ENCODE results near the gene UNC13D.
A peak's percentile ranks its signal among the peaks of the same experiment; 100 is the strongest.

The UNC13D gene

GRCh38 chr17:75850928-75851692 lies 6.9 kb upstream of the UNC13D start:
- peaks cover 57% of the 10 kb centered on the region for H3K36me3 ChIP-seq (ENCODE audit: insufficient read depth, insufficient read length, low read length)
- H3K4me1 ChIP-seq (ENCODE audit: insufficient read depth, insufficient read length), result peaks cover 8% of the 10 kb centered on the region
- DNase-seq (ENCODE audit: low read depth, low spot score), result no peak
- H3K4me3 ChIP-seq (ENCODE audit: insufficient read length, low read depth), result no peak overlapping the region
- H3K27me3 ChIP-seq (ENCODE audit: insufficient read depth, insufficient read length), result no peaks in the 10 kb centered on the region
- TF ChIP-seq SUZ12 (IDR thresholded peaks at IDR 0.05; ENCODE audit: extremely low read depth, insufficient read depth, insufficient read length) (no peak), YY1 (IDR thresholded peaks at IDR 0.05; ENCODE audit: insufficient read depth, insufficient read length) (no peak), ZNF274 (IDR thresholded peaks at IDR 0.05; ENCODE audit: low read depth, low read length) (no peak)
- no peak overlapping the region for H3K9ac ChIP-seq (ENCODE audit: insufficient read length, low read depth)
- H3K9me3 ChIP-seq (ENCODE audit: insufficient read depth, low read length), result no peaks in the 10 kb centered on the region

- Histone ChIP-seq H3K9me3 (ENCODE audit: insufficient read depth, low read length) (no peaks in the 10 kb centered on the region), H3K27me3 (ENCODE audit: insufficient read depth, insufficient read length) (no peaks in the 10 kb centered on the region), H3K4me3 (ENCODE audit: insufficient read length, low read depth) (no peak overlapping the region), H3K4me1 (ENCODE audit: insufficient read depth, insufficient read length) (peaks cover 19% of the 10 kb centered on the region), H3K36me3 (ENCODE audit: insufficient read depth, insufficient read length, low read length) (peaks cover 66% of the 10 kb centered on the region), H3K9ac (ENCODE audit: insufficient read length, low read depth) (no peak overlapping the region)
- DNase-seq (ENCODE audit: low read depth, low spot score), result no peak
- TF ChIP-seq SUZ12 (IDR thresholded peaks at IDR 0.05; ENCODE audit: extremely low read depth, insufficient read depth, insufficient read length), result no peak
- no peak for TF ChIP-seq YY1 (IDR thresholded peaks at IDR 0.05; ENCODE audit: insufficient read depth, insufficient read length)
- TF ChIP-seq ZNF274 (IDR thresholded peaks at IDR 0.05; ENCODE audit: low read depth, low read length), result no peak
These were observed 5.5 kb upstream of the UNC13D start for GRCh38 chr17:75849724-75850123.

- DNase-seq (ENCODE audit: low read depth, low spot score), result no peak
- H3K4me1 ChIP-seq (ENCODE audit: insufficient read depth, insufficient read length), result peaks cover 22% of the 10 kb centered on the region
- TF ChIP-seq ZNF274 (IDR thresholded peaks at IDR 0.05; ENCODE audit: low read depth, low read length) (no peak), YY1 (IDR thresholded peaks at IDR 0.05; ENCODE audit: insufficient read depth, insufficient read length) (no peak), SUZ12 (IDR thresholded peaks at IDR 0.05; ENCODE audit: extremely low read depth, insufficient read depth, insufficient read length) (no peak)
- no peaks in the 10 kb centered on the region for H3K27me3 ChIP-seq (ENCODE audit: insufficient read depth, insufficient read length)
- H3K36me3 ChIP-seq (ENCODE audit: insufficient read depth, insufficient read length, low read length), result peaks cover 66% of the 10 kb centered on the region
- no peak overlapping the region for H3K9ac ChIP-seq (ENCODE audit: insufficient read length, low read depth)
- H3K4me3 ChIP-seq (ENCODE audit: insufficient read length, low read depth), result no peak overlapping the region
- no peaks in the 10 kb centered on the region for H3K9me3 ChIP-seq (ENCODE audit: insufficient read depth, low read length)
These were observed 5.1 kb upstream of the UNC13D start for GRCh38 chr17:75849279-75849646.

DNA sequence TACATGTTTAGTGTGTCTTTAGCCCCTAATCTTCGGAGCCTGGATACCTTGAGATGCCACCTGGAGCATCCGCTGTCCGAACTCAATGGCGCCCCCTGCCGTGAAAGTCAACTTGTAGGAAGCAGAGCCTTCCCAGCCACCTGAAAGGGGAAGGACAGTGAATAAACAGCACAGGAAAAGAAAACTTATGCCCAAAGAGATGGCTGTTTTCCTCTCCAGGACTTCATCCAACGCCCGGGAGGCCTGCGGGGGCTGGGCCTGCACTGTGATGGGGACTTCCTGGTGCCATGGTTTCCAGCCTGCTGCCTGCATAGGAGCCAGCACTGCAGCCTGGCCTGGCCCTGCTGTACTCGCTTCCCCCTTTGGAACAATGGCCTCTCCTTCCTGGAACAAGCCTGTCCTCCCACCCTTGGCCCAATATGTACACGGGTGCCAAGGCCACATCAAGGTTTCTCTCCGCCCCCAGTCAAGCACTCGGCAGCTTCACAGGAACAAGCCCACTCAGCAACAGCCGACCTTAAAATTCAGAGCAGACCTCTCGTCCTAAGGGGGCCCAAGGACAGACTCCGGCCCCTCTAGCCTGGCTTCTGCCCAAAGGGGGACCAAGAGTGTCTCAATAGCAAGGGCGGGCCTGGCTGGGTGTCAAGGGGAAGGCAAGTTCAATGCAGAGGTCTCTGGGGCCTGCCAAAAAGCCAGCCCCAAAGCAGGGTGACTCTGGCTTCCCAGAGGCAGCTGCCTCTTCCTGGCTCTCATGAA lies 4.5 kb upstream of the UNC13D start:
- TF ChIP-seq ZNF274 (IDR thresholded peaks at IDR 0.05; ENCODE audit: low read depth, low read length) (no peak), SUZ12 (IDR thresholded peaks at IDR 0.05; ENCODE audit: extremely low read depth, insufficient read depth, insufficient read length) (no peak), YY1 (IDR thresholded peaks at IDR 0.05; ENCODE audit: insufficient read depth, insufficient read length) (no peak)
- H3K9ac ChIP-seq (ENCODE audit: insufficient read length, low read depth), result no peak overlapping the region
- no peak overlapping the region for H3K4me3 ChIP-seq (ENCODE audit: insufficient read length, low read depth)
- H3K36me3 ChIP-seq (ENCODE audit: insufficient read depth, insufficient read length, low read length), result peaks cover 66% of the 10 kb centered on the region
- no peaks in the 10 kb centered on the region for H3K9me3 ChIP-seq (ENCODE audit: insufficient read depth, low read length)
- peaks cover 28% of the 10 kb centered on the region for H3K4me1 ChIP-seq (ENCODE audit: insufficient read depth, insufficient read length)
- no peak for DNase-seq (ENCODE audit: low read depth, low spot score)
- H3K27me3 ChIP-seq (ENCODE audit: insufficient read depth, insufficient read length), result no peaks in the 10 kb centered on the region

DNA sequence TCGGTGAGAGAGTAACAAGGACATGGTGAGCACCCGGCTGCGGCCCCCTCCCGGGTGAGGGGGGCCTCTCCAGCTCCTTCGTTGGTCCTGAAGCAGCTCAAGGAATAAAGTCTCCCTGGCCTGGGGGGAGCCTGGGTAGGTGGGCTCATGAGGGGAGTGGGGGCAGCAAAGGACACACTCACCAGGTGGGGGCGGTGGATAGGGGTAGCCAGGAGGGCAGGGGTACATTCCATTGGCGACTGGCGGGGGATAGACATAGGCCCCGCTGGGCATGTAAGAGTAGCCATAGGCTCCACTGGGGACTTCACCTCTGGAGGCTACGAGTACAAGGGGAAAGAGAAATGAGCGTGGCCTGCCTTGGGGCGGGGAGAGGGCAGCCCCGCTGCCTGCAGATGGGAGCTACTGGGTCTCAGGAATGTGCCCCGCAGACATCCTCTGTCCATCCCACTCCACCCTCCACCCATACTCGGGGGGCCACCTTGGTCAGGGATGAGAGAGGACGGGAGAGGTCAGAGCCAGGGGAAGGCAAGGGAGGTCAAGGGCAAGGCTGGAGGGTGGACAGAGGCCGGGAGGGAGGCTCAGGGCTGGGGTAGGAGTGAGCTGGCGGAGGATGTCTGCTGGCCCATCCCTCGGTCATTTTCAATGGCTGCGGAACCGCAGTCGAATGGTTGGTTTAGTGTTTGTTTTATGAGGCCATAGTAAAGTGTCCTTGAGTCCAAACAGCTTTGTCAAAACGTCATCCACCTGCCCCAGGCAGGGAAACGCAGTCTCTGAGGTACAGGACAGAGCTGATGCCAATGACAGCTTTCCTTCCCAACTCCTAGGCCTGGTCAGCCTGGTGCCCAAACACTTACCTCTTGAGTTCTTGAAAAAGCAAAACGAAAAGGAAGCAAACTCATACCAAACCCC lies 3.7 kb upstream of the UNC13D start:
- Histone ChIP-seq H3K36me3 (ENCODE audit: insufficient read depth, insufficient read length, low read length) (peaks cover 62% of the 10 kb centered on the region), H3K4me3 (ENCODE audit: insufficient read length, low read depth) (no peak overlapping the region)

DNA sequence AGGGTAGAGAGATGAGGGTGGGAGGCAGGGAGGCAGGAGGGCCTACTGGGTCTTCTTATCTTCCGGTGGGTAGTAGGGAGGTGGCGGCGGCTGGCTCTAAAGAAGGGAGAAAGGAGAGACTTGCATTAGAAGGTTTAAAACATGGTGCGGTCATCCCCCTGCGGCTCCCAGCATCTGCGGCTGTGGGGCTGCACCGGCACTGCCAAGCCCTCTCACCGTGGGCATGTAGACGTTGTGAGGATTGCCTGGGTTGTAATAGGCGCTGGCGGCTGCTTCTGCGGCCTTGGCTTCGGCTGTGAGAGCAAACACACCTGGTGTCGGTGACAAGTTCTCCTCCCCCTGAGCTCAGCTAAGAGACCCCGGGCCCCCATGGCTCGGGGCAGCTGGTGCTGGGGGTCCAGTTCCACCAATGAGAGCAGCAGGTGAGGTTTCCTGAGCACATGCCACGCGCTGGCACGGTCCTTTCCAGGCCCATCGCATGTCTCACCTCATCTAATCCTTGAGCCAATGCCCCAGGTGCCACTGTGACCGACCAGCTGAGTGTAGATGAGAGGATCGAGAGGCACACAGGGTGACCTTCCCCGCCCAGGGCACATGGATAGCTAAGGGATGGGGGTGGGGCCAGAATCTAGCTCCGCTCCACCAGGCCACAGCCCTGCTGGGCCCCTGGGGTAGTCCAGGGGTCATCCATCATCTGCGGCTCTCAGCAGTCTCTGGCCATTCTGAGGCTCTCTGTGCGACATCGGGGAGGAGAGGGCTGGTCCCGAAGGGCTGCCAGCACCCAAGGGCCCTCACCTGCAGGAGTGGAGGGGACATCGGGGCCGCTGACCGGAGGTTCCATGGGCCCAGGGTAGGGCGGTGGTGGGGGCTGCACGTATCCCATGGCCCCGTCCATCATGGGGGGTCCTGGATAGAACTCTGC lies 2.7 kb upstream of the UNC13D start:
- Histone ChIP-seq H3K9me3 (ENCODE audit: insufficient read depth, low read length) (no peaks in the 10 kb centered on the region), H3K4me1 (ENCODE audit: insufficient read depth, insufficient read length) (peaks cover 37% of the 10 kb centered on the region), H3K9ac (ENCODE audit: insufficient read length, low read depth) (peak overlapping the region; percentile 39), H3K36me3 (ENCODE audit: insufficient read depth, insufficient read length, low read length) (peaks cover 62% of the 10 kb centered on the region), H3K4me3 (ENCODE audit: insufficient read length, low read depth) (no peak overlapping the region), H3K27me3 (ENCODE audit: insufficient read depth, insufficient read length) (no peaks in the 10 kb centered on the region)
- DNase-seq (ENCODE audit: low read depth, low spot score), result no peak
- no peak for TF ChIP-seq ZNF274 (IDR thresholded peaks at IDR 0.05; ENCODE audit: low read depth, low read length)
- TF ChIP-seq SUZ12 (IDR thresholded peaks at IDR 0.05; ENCODE audit: extremely low read depth, insufficient read depth, insufficient read length), result no peak
- no peak for TF ChIP-seq YY1 (IDR thresholded peaks at IDR 0.05; ENCODE audit: insufficient read depth, insufficient read length)

More for the DNA sequence above, 3.7 kb upstream of the UNC13D start:
- DNase-seq (ENCODE audit: low read depth, low spot score), result no peak
- Histone ChIP-seq H3K27me3 (ENCODE audit: insufficient read depth, insufficient read length) (no peaks in the 10 kb centered on the region), H3K9me3 (ENCODE audit: insufficient read depth, low read length) (no peaks in the 10 kb centered on the region), H3K9ac (ENCODE audit: insufficient read length, low read depth) (no peak overlapping the region), H3K4me1 (ENCODE audit: insufficient read depth, insufficient read length) (peaks cover 34% of the 10 kb centered on the region)
- no peak for TF ChIP-seq YY1 (IDR thresholded peaks at IDR 0.05; ENCODE audit: insufficient read depth, insufficient read length)
- TF ChIP-seq ZNF274 (IDR thresholded peaks at IDR 0.05; ENCODE audit: low read depth, low read length), result no peak
- no peak for TF ChIP-seq SUZ12 (IDR thresholded peaks at IDR 0.05; ENCODE audit: extremely low read depth, insufficient read depth, insufficient read length)
